Measurements from ENCODE around the gene CACHD1. TPM values are rescaled to one million over a fixed set of nuclear protein-coding genes. Genes with fewer than 3 reads are reported as not detected.
"Not testable (repeated sequence)": the region's sequence is repeated elsewhere in the genome, so short reads cannot be mapped to it uniquely, and the experiment has no call there.

The CACHD1 gene
- total RNA-seq, 2 donors from 2014 or later: 6.9 to 12.3 TPM

DNA sequence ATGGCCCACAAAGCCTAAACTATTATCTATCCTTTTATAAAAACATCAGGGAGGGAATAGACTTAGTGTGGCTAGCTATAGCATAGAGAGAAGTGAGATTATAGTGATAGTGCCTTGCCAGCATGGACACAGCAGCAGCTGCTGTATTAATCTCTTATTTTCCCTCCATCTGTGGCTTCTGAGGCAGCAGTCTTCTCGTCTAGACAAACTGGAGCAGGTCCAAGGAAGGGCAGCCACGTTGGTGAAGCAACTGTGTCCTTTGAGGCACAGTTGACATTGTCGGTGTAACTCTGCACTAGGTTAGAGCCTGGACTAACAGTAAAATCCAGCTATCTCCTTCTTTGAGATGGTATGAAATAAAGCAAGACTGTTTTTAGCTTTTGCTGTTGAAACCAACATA, 131.3 kb downstream of the CACHD1 start:
- intact Hi-C loops (cut with DNase I): no loop called here
- DNase-seq (ENCODE audit: low spot score): no peak

DNA sequence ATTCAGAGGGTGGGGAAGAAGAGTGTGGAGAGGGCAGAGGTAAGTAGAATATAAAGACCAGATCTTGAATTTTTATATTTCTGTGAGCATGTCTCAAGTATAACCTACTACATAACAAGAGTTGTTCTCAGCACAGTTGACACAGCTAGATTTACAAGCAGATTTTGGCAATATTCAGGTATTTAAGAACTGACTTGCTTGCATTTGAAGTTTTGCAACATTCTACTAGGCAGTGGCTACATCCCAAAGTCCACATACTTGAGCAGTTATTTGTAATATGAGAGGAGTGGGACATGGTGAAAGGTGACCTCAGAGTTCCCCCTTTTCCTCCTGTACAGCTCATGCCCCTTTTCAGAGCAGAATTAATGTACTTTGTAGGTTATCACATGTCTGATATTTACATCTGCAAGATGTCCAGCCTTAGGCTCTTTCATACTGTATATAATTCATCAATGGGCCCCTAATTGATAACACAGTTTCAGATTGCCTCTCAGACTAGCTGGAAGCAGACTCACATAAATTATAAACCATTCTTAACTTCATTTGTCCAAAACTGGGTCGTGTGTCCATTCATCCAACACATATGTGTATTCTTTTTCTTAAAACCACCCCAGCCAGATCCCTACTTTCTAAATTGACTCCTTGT, 138.2 kb downstream of the CACHD1 start:
- DNase-seq (ENCODE audit: low spot score): no peak
- intact Hi-C loops (cut with DNase I): loop anchor here in 1 of 2 donors (5.0 kb wide), 1 partner anchor 1634 kb away; no protein-coding TSS in a partner anchor

DNA sequence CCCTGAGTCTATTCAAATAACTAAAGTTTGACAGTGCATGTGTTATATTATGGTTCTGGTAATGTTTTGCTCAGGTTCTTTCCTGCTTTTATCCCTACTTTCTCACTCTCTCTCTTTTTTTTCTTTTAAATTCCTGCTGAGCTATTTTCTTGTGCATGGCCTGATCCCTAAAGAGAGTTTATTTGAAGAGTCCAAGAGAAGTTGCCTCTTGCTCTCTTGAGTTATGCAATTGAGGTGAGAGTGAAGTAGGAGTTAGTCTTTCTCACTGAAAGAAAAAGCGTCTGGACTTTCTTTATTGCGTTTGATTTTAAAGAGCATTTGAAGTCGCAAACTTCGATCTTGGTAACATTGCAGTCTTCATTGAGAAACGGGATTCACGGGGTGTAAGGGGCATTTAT, 138.7 kb downstream of the CACHD1 start:
- intact Hi-C loops (cut with DNase I): loop anchor here in 1 of 2 donors (5.0 kb wide), 1 partner anchor 1634 kb away; no protein-coding TSS in a partner anchor
- no peak for DNase-seq (ENCODE audit: low spot score)

DNA sequence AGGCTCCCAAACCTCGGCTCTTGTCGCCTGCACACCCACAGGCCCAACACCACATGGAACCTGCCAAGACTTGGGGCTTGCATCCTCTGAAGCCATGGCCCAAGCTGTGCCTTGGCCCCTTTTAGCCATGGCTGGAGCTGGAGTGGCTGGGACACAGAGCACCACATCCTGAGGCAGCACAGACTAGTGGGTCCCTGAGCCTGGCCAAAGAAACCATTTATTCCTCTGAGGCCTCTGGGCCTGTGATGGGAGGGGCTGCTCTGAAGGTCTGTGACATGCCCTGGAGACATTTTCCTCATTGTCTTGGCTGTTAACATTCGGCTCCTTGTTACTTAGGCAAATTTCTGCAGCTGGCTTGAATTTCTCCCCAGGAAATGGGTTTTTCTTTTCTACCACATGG, 141.0 kb downstream of the CACHD1 start:
- intact Hi-C loops (cut with DNase I): not testable (repeated sequence)

DNA sequence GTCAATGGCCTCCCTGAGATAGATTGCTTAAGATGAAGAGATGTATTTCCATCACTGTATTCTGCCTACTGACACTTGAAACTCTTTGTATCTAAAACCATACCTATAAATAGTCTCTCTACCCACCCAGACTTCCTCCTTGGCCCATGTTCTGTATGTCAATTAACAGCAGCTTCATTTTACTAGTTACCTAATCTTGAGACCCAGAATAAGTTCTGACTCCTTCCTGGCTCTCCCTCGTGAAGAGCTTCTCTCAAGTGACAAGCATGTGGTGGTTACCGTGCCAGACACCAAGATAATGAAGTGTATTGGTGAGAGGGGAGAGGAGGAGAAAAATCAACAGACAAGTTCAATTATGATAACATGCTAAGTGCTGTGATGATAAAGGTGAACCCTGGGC, 146.1 kb downstream of the CACHD1 start:
- intact Hi-C loops (cut with DNase I): no loop called here
- DNase-seq (ENCODE audit: low spot score): no peak

More for the DNA sequence above, 141.0 kb downstream of the CACHD1 start:
- not testable (repeated sequence) for DNase-seq (ENCODE audit: low spot score)

DNA sequence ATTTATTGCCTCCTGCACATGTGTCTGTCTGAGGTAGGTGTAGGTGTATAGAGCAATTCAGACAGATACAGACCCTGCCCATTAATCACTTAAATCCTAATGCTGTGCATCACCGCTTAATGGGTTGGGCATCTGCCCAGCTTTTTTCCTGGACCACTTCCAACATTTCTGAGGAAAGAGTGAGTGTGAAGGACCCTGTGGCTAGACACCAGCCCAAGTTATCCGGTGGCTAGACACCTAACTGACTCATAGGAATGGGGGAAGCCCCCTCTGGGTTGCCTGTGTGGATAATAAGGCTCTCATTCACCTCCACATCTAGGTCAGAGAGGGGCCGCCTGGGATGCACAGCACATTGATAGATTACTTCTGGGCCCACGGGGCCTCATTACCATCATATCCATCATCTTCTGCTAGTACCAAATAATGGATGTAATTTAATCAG, 153.8 kb downstream of the CACHD1 start:
- no peak for DNase-seq (ENCODE audit: low spot score)
- intact Hi-C loops (cut with DNase I): no loop called here

DNA sequence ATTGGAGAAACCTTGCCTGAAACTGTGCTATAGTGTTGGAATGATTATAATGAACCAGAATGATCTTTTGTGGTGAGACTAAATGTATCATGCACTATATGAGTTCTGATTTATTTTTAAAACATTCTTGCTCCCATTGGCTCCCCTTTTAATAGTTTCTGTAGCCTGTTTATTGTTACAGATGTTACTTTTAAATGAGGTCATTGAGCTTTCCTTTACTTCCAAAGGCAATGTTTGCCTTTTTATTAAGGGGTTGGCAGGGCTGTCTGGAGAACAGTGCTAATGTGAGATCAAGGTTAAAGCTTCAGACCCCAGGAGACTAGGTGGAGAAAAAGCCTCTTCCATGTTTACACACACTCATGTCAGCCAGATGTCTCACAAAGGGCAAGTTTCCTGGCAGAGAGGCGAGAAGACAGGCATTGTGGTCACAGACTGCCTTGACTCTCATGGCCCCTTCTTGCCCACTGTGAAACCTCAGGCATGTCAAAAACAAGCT, 154.3 kb downstream of the CACHD1 start:
- intact Hi-C loops (cut with DNase I): no loop called here
- no peak for DNase-seq (ENCODE audit: low spot score)

DNA sequence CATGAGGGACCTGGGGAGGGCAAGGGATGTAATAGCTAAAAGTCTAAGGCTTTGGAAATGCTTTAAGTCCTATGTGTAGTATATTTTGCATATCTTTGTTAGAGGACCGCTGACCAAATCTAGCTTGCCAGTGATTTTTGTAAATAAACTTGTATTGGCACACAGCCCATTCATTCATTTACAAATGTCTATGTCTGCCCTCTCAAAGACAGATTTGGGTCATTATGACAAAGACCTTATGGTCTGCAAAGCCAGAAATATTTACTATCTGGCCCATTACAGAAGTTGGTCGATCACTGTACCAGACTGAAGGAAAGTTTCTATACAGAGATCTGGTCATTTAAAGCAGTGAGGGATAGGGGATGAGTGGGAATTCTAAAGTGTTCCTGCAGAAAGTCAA, 154.9 kb downstream of the CACHD1 start:
- intact Hi-C loops (cut with DNase I): no loop called here
- no peak for DNase-seq (ENCODE audit: low spot score)

DNA sequence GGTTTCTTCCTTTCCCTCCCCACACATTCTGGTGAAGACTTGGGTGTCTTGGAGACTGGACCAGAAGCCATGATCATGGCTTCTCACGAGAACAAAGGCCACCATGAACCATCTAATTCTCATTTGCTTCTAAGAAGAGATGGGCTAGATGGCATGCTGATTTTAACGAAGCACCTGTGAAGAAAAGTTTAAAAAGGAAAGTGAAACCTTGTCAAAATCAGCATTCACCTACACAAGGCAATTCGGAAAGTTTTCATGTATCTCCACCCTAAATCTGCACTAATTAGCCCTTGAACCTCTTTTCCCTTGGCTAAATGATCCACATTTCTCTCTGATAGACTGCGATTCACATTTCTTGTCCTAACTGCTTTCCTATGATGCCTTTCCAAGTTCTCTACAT, 160.7 kb downstream of the CACHD1 start:
- intact Hi-C loops (cut with DNase I): no loop called here
- DNase-seq (ENCODE audit: low spot score): no peak

DNA sequence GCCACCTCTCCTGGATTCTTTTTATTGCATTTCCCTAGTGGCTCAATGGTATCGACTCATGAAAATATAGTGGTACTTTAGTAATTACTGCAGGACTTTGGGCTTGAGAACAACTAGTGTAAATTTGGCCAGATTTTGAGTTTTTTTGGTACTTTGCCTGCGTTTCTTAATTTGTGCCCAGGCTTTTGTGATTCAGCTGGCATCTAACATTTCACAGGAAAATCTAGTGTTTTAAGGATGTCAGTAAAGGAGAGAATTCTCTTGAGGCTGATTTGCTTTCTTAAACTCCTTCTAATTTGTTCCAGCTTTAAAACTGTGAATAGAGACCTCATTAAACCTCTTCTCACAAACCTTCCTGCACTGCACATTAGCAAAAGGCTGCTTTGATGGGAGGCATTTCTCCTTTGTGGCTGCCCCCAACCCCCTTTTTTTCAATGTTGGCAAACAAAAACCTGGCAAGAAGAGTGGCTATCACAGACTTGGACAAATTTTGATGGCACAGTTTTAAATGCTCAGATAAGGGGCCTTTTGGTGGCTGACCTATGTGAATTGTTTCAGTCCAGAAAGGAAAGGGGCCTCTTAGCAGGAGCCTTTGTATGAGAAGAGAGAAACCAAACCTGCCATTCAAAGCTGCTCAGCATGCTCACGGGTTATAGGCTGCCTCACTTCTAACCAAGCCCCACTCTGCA, 161.6 kb downstream of the CACHD1 start:
- no peak for DNase-seq (ENCODE audit: low spot score)
- intact Hi-C loops (cut with DNase I): no loop called here

DNA sequence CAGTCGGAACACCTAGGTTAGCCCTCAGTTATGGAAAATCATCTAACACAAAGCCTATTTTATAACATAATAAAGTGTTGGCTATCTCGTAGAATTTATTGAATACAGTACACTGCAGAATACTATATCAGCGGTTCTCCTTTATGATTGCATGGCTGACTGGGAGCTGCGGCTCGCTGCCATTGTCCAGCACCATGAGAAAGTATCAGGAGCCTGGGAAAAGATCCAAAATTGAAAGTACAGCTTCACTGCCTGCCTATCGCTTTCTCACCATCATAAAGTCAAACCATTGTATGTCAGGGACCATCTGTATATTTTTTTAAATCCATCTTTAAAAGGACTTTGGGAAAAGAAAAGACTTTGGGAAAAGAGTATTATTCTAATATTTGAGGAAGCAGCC, 163.0 kb downstream of the CACHD1 start:
- intact Hi-C loops (cut with DNase I): no loop called here
- no peak for DNase-seq (ENCODE audit: low spot score)

DNA sequence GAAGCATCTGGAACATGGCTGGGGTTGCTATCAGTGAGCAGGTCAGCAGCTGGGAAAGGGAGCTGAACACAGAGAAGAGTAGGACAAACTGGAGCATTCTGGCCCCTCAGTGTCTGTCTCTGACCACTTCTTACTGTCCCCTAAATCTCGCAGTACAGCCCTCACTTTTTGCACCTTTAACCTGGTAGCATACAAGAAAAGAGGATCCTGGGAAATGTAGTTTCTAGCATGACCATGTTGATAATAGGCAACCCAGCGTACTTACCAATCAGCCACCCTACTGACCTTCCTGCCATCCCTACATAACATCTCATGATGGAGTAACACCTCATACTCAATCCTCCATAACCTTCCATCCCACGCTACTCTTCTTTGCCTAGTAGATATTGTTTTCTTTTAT, 175.8 kb downstream of the CACHD1 start:
- no peak for DNase-seq (ENCODE audit: low spot score)
- intact Hi-C loops (cut with DNase I): no loop called here

DNA sequence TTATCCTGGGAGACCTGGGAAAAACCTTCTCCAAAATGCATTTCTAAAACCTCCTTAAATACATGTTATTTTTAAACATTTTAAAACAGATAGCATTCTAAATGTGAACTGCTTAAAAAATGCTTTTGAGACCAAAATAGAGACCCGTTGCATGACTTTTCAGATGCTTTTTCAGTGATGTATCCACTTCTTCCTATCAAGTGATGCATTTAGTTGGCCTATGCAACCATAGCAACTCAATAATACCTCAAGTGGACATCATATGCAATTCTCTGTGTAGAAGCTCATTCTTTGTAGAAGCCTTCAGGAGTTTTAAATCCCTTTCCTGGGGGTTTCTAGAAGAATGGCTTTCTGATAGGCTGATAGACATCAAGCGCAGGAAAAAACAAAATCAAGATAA, 180.5 kb downstream of the CACHD1 start:
- no peak for DNase-seq (ENCODE audit: low spot score)
- intact Hi-C loops (cut with DNase I): no loop called here

DNA sequence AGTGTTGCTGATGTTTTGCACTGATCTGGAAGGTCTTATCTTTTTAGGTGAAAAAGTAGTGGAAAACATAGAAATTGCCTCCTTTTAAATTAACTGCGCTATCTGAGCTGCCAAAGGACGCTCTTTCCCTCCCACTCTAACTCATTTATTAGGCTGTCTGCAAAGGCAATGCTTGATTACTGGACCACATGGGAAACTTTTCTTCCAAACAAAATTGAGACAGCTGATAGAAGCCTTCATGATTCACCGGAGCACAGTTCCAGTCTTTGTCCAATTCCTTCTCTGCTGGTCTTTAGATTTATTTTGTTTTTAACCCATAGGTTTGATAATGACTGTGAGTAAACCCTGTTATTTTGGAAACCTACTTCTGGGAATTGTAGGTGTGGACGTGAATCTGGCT, 181.9 kb downstream of the CACHD1 start:
- intact Hi-C loops (cut with DNase I): no loop called here
- no peak for DNase-seq (ENCODE audit: low spot score)

DNA sequence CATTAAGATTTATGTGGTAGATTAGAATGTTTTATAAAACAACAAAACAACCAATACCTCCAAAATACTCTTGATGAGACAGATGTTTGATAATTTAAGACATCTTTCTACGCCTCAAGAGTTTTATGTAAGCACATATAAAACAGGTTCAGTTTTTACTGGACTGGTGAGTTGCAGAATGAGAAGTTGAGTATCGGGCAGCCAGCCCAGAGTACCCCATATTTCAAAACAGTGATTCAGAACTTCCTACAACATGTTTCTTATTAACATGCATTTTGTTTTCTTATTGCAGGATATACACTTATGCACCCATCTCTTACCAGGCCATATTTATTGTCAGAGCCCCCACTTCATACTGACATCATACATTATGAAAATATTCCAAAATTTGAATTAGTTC, 183.5 kb downstream of the CACHD1 start:
- no peak for DNase-seq (ENCODE audit: low spot score)
- intact Hi-C loops (cut with DNase I): no loop called here

DNA sequence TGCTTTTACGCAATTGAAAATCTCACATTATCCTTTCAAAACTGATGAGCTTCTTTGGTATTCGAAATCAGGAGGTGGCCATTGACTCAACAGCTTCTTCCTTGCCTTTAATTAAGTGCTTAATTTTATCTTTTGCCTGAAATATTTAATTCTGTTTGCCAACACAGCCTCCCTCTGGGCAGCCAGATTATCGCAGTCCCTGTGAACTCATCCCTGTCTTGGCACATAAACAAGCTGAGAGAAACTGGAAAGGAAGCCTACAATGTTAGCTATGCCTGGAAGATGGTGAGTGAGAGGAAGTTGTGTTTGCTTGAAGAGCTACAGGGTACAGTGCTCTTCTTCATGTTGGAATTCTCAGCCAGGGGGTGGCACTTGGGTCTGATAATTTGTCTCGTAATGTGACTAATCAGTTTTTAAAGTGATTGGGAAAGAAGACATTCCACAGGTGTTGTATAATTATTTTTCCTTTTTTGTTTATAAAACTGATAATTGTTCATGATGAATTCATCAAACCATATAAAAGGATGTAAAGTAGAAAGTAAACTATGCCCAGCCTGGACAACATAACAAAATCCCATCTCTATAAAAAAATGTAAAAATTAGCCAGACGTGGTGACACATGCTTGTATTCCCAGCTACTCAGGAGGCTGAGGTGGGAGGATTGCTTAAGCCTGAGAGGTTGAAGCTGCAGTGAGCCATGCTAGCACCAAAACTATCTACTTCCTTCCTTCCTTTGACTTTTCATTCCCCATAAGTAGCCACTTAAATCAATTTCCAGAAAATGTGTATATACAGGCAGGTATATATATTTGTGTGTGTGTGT, 184.8 kb downstream of the CACHD1 start:
- DNase-seq (ENCODE audit: low spot score): no peak
- intact Hi-C loops (cut with DNase I): no loop called here

DNA sequence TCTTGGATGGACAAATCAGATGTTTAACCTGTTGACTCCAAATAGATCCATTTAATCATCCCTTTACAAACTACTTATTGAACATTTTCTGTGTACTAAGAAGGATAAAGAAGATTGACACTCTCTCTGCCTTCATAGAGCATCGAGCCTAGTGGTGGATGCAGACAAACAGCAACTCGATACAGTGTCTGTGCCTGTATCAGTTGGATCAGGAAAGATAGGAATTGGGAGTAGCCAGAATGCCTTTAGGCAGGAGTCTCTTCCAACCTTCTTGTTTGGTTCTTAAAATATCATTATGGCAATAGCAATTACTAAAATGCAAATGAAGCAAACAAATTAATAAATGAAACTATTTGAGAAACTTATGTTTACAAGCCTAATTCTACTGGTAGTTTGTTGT, 185.9 kb downstream of the CACHD1 start:
- intact Hi-C loops (cut with DNase I): no loop called here
- DNase-seq (ENCODE audit: low spot score): no peak

DNA sequence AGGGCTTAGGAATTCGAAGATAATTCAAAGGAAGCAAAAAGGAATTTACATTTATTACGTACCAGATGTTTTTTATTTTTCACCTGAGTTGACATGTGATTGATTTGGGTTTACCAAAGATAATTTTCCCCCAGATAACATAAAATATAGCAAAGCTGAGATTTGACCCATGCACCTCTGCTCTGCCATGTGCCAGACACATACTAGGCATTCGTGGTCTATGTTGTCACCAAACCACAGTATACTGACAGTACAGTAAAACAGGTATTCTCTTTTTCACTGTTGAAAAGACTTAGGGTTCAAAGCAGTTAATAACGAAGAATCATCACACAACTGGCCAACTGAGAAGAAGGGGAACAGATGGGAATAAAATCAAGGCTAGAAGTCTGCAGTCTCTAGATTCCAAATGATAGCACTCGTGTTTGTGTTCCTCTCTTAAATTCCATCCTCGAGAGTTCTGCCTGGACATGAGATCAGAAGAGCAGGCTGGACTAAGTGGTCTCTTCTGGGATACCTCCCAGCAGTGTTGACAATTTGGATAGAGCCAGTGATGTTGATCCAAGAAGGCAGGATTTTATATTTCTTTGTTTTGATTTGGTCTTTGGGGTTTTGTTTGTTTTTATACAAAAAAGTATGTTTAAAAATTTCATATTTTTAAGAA, 189.7 kb downstream of the CACHD1 start:
- no peak for DNase-seq (ENCODE audit: low spot score)
- intact Hi-C loops (cut with DNase I): loop anchor here in 1 of 2 donors (10.0 kb wide), 1 partner anchor 375 kb away; no protein-coding TSS in a partner anchor

DNA sequence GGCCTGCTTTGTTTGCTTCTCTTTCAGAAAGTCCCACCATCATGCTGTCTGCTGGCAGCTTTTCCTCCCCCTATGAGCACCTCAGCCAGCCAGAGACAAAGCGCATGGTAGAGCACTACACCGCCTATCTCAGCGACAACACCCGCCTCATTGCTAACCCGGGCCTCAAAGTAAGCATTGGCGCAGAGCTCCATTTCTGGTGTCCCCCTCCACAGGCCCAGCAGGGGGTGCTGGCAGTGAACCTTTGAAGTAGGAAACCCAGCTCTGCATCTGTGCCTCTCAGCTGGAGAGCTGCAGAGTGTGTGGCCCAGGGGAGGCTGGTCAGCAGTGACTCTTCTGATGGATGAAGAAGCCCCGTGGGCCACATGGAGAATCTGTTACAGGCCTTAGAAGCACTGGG, 193.7 kb downstream of the CACHD1 start:
- DNase-seq (ENCODE audit: low spot score): no peak
- intact Hi-C loops (cut with DNase I): loop anchor here in 1 of 2 donors (10.0 kb wide), 1 partner anchor 379 kb away; no protein-coding TSS in a partner anchor
